ENCODE results near the gene KCTD21.

DNA sequence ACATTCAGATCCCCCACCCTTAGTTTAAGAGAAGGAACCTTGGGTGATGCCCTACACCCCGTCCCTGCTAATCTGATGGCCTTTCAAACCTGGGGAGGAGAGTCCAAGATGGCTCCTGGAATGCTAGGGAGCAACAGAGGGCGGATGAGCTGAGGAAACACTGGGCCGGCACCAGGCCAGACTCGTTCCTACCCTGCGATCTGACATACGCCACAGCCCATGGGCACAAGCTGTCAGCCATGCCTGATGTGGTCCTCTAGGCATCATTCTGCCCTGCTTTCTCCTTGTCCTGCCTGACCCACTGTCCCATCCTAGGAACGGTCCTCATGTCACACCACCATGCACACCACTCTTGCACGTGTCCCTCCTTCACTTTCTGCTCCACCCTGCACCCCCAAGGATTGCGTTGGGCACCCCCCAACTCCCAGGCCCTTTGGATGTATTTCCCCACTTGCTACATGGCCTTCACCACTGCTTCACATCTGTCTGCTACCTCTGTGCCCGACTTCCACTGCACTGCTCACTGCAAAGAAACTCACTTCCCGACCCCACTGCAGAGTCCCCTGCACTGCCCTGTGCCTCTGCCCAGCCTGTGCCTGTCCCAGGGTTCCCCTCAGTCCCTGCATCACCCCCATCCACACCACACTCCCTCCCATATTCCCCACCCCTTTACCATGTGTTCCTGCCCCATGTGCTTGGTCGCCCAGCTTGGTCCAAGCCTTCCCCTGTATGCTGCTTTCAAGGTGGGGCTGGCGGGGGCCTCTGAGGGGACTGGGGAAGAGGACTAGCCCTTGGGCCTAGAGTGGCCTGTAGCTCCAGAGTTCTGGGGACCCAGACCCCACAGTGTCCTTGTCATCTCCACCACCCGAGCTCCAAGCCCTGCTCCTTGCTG is 29.5 kb upstream of the KCTD21 start:
- TF ChIP-seq, protein P1, sequence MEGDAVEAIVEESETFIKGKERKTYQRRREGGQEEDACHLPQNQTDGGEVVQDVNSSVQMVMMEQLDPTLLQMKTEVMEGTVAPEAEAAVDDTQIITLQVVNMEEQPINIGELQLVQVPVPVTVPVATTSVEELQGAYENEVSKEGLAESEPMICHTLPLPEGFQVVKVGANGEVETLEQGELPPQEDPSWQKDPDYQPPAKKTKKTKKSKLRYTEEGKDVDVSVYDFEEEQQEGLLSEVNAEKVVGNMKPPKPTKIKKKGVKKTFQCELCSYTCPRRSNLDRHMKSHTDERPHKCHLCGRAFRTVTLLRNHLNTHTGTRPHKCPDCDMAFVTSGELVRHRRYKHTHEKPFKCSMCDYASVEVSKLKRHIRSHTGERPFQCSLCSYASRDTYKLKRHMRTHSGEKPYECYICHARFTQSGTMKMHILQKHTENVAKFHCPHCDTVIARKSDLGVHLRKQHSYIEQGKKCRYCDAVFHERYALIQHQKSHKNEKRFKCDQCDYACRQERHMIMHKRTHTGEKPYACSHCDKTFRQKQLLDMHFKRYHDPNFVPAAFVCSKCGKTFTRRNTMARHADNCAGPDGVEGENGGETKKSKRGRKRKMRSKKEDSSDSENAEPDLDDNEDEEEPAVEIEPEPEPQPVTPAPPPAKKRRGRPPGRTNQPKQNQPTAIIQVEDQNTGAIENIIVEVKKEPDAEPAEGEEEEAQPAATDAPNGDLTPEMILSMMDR (IDR thresholded peaks at IDR 0.05 in 2 of 3, conservative IDR thresholded peaks at IDR 0.05 in 1 of 3; ENCODE audit: borderline replicate concordance in 1 of 3, insufficient read depth in 1 of 3, low read depth in 2 of 3, low read length in 2 of 3), result no peak
- TF ChIP-seq POLR2AphosphoS5 (IDR thresholded peaks at IDR 0.05; ENCODE audit: low read depth, low read length) (no peak), POLR2A (IDR thresholded peaks at IDR 0.05; ENCODE audit: borderline replicate concordance, extremely low read depth, insufficient read depth, insufficient read length) (no peak), RAD21 (IDR thresholded peaks at IDR 0.05; ENCODE audit: low read depth) (no peak), EZH2 (IDR thresholded peaks at IDR 0.05) (no peak), ZFX (IDR thresholded peaks at IDR 0.05) (no peak), EGR1 (IDR thresholded peaks at IDR 0.05; ENCODE audit: low read depth) (no peak), SIN3A (IDR thresholded peaks at IDR 0.05; ENCODE audit: low read depth) (no peak)
- TF ChIP-seq, protein P2, sequence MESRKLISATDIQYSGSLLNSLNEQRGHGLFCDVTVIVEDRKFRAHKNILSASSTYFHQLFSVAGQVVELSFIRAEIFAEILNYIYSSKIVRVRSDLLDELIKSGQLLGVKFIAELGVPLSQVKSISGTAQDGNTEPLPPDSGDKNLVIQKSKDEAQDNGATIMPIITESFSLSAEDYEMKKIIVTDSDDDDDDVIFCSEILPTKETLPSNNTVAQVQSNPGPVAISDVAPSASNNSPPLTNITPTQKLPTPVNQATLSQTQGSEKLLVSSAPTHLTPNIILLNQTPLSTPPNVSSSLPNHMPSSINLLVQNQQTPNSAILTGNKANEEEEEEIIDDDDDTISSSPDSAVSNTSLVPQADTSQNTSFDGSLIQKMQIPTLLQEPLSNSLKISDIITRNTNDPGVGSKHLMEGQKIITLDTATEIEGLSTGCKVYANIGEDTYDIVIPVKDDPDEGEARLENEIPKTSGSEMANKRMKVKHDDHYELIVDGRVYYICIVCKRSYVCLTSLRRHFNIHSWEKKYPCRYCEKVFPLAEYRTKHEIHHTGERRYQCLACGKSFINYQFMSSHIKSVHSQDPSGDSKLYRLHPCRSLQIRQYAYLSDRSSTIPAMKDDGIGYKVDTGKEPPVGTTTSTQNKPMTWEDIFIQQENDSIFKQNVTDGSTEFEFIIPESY (IDR thresholded peaks at IDR 0.05; ENCODE audit: extremely low read depth, insufficient replicate concordance, low read length), result no peak

Measured in HCT116 (cell line).